GM19239 (cell line): ENCODE measurements around the gene ABCC9.
"Not testable (repeated sequence)": the region's sequence is repeated elsewhere in the genome, so short reads cannot be mapped to it uniquely, and the experiment has no call there.

ENCODE experiments used
- DNase-seq: peaks from one replicate; pipeline ENCODE4 v3.0.0; 2011; ENCODE audit warnings: low spot score; ENCODE audit not compliant: insufficient read length
- FAIRE-seq: peaks from 2 replicates; lab custom pipeline; 2011; peaks lifted over from hg19 to GRCh38; lab: Jason Lieb, UNC

Gene ABCC9

GRCh38 chr12:21938879-21939278 lies 2.3 kb downstream of the ABCC9 start:
- DNase-seq (no peak), FAIRE-seq (no peak)

DNA sequence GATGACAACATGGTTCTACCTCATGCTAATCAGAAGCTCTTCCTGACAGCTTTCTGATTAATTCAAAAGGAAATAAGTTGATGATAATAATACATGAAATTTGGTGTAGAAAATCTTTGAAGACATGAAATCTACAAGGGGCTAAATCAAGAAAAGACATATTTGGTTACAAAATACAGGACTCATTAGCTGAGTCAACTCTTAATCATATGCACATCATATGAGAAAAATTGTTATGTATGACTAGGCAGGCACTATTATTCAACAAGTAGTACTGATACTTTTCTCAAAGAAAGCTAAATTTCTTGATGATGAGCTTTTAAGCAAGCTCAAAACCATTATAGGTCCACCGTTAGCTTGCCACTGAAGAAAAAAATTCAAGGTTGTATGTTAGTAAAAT lies 7.1 kb downstream of the ABCC9 start:
- FAIRE-seq (no peak), DNase-seq (no peak)

DNA sequence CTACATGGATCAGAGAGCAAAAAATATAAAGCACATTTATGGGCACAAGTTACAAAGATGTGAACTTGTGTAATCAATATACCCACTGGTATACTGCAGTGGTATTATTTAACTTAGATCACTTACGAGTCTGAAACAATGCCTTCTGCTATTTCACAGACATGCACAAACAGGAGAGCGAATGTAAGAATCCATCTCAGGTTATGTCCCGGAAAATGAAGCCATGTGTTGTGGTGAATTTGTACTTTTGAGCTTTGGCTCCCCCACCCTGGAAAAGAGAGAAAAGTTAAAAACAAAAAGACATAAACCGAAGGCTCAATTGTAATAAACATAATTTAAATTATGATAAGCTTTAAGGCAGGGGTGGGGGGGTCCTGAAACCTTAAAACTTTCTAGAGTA lies 7.6 kb downstream of the ABCC9 start:
- DNase-seq (no peak), FAIRE-seq (no peak)

GRCh38 chr12:21929972-21930371 lies 11.3 kb downstream of the ABCC9 start:
- DNase-seq, FAIRE-seq: not testable (repeated sequence)

- FAIRE-seq: no peak
These were observed 15.8 kb downstream of the ABCC9 start for GRCh38 chr12:21925296-21925913.

DNA sequence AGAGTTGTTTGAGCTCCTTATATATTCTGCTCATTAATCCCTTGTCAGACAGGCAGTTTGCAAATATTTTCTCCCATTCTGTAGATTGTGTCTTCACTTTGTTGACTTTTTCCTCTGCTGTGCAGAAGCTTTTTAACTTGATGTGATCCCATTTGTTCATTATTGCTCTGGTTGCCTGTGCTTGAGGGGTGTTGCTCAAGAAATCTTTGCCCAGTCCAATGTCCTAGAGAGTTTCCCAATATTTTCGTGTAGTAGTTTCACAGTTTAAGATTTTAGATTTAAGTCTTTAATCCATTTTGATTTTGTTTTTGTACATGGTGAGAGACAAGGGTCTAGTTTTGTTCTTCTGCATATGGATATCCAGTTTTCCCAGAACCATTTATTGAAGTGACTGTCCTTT lies 19.8 kb downstream of the ABCC9 start:
- DNase-seq (no peak), FAIRE-seq (no peak)

More at GRCh38 chr12:21925296-21925913, 15.8 kb downstream of the ABCC9 start:
- no peak for DNase-seq

- no peak for FAIRE-seq
- DNase-seq: no peak
These were observed 22.8 kb downstream of the ABCC9 start for GRCh38 chr12:21918456-21918855.

GRCh38 chr12:21913823-21914222 lies 27.4 kb downstream of the ABCC9 start:
- FAIRE-seq (no peak), DNase-seq (no peak)

- DNase-seq (no peak), FAIRE-seq (no peak)
These were observed 28.9 kb downstream of the ABCC9 start for GRCh38 chr12:21912318-21912717.

- FAIRE-seq: no peak
- no peak for DNase-seq
These were observed 29.4 kb downstream of the ABCC9 start for GRCh38 chr12:21911832-21912231.

- FAIRE-seq: no peak
- DNase-seq: no peak
These were observed 30.6 kb downstream of the ABCC9 start for GRCh38 chr12:21910657-21911056.

DNA sequence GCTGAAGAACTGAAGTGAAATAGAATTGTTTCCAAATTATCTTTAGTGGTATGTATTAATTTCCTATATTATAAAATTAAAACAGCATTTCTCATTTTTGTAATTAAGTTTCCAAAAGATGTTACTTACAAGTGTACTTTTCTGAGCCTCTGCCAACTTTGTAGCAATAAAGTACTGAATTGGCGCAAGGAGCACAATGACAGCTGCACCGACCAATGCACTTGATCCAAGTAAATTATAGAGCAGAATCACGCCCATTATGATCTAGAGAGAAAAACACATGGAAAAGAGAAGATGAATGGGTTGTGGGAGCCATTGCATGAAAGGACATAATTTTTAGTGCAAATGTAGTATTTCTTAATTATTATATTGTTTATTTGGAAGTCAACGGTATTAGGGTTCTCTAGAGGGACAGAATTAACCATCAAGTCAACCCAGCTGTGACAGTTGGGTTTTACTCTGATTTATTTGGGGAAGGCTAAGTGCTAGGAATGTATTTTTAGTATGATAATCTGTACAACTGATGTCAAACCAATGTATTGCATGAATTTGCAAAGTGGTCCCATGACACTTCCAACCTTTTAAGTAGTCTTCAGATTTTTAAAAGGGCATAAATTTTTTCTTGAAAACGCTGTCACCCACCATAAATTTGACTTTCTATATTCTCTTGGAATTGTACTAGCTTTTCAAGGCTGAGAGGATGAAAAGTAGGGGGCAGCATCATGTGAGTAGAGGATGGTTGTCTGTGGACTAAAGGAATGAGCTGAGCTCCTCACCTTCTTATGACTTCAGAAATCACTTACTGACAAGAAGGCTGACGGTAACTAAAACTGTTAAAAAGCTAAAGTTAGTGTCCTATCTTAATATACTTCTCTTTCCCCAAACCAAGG lies 33.0 kb downstream of the ABCC9 start:
- FAIRE-seq (no peak), DNase-seq (no peak)

DNA sequence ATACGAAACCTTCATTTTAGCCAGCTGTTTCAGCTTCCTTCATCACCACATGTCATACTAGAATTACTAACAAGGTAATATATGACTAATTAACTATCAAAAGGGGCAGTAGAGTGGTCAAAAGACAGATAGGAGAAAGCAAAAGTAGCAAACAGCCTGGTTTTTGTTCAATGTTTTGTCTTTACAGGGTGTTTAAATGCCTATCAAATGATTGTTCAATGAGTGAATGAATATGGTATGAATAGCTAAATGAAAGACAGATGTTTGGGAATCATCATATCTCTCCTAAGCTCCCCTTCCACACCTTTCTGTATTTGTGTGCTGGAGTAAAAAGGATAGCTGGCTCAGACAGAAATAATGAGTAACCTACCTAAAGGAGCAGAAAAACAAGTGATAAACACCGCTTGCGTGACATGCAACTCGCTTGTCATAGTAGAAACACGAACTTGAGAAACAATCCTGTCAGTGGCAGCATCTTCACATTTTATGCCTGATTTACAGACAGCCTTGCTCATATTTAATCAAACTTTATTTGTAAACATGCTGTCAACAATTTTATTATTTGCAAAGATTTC lies 34.2 kb downstream of the ABCC9 start:
- FAIRE-seq (no peak), DNase-seq (no peak)

DNA sequence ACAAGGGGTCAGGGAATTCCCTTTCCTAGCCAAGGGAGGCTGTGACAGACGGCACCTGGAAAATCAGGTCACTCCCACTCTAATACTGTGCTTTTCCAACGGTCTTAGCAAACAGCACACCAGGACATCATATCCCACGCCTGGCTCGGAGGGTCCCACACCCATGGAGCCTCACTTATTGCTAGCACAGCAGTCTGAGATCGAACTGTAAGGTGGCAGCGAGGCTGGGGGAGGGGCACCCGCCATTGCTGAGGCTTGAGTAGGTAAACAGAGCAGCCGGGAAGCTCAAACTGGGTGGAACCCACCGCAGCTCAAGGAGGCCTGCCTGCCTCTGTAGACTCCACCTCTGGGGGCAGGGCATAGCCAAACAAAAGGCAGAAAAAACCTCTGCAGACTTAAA lies 41.7 kb downstream of the ABCC9 start:
- FAIRE-seq, DNase-seq: not testable (repeated sequence)

GRCh38 chr12:21895651-21896050 lies 45.6 kb downstream of the ABCC9 start:
- DNase-seq: no peak
- no peak for FAIRE-seq

DNA sequence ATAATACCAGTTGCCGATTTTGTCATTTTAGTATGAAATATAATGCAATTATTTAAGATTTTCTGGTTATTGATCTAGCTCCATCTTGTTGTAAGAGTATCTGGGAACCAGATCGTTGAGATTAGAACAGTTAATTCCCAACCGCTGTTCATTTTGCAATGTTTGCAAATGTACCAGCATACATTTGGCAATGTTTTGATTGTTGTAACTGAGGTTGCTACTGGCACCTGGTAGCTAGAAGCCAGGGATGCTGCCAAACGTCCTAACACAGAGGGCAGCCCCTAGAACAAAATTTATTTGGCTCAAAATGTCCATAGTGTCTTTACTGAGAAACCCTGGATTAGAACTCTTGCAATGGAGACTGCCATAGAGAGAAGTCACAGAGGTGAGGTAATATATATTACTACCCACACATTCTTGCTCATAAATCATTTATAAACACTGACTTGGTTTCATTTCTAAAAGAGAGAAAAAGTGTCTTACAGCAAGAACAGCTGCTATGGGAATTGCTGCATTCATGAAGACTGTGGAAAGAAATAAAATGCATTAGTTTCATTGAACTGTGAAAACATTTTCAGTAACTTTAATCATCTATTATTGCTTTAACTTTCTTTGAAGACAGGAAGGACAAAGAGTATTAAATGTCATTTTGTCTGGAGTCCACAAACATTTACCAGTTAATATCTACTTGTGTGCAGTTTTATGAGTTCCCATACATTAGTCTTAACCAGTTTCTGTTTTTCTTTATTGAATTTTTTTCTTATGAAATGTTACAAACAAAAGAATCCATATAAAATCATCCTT lies 46.2 kb downstream of the ABCC9 start:
- FAIRE-seq (no peak), DNase-seq (no peak)

- DNase-seq (no peak), FAIRE-seq (no peak)
These were observed 47.3 kb downstream of the ABCC9 start for GRCh38 chr12:21893924-21894323.

GRCh38 chr12:21892341-21892740 lies 48.9 kb downstream of the ABCC9 start:
- no peak for FAIRE-seq
- DNase-seq: no peak

DNA sequence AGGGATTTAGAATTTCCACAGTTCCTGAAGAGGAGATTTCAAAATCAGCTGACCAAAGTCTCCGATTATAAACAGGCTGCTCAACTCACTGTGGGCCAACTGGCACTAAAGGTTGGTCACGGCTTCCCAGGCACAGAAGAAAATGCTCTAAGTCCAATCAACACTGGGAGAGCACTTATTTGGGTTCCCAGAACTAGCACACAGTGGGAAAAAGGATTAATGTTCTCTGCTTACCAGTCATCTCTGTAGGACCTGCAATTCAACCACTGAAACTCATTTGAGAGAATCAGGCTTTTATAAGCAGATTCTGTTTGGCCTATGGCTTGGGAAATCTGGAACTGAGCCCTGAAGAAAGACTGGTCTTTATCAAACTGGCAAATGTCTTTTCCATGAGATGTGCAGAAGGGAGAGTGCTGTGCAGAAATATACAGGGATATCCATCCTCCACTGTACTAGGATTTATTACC lies 49.4 kb downstream of the ABCC9 start:
- no peak for FAIRE-seq
- no peak for DNase-seq

DNA sequence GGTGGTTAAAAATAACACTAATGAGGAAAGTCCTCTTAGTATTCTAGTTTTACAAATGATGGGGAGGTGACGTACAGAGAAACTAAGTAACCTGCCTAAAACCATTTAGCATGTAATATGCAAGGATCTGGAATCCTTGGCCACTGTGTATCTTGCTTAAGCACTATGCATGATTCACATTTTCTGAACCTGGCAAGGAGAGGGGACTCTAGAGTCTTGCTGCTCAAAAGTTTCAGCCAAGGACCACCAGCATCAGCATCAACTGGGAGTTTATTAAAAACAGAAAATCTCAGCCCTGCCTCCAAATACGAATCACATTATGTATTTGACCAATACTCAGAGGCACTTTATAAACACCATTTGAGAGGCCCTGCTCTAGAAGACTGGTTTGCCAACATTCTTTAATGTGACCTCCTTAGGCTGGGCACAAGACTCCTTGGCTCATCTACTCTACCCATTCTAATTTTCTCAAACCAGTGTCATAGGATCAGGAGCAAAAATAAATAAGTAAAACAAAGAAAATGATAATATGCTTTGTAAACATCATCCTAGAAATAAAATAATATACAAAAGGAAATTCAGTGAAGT lies 52.9 kb downstream of the ABCC9 start:
- FAIRE-seq (no peak), DNase-seq (no peak)
